HPDE6-E6E7 (cell line): ENCODE results near the gene SIMC1.
"Not testable (repeated sequence)": the region's sequence is repeated elsewhere in the genome, so short reads cannot be mapped to it uniquely, and the experiment has no call there.

Experiments
- DNase-seq: peaks from one replicate; pipeline ENCODE4 v3.0.0; 2011; ENCODE audit warnings: missing footprints; ENCODE audit errors: extremely low spot score

The SIMC1 gene

GRCh38 chr5:176290057-176290840 lies 52.0 kb downstream of the SIMC1 start:
- not testable (repeated sequence) for DNase-seq

- DNase-seq: not testable (repeated sequence)
Observed at GRCh38 chr5:176305356-176305755, 67.1 kb downstream of the SIMC1 start.

DNA sequence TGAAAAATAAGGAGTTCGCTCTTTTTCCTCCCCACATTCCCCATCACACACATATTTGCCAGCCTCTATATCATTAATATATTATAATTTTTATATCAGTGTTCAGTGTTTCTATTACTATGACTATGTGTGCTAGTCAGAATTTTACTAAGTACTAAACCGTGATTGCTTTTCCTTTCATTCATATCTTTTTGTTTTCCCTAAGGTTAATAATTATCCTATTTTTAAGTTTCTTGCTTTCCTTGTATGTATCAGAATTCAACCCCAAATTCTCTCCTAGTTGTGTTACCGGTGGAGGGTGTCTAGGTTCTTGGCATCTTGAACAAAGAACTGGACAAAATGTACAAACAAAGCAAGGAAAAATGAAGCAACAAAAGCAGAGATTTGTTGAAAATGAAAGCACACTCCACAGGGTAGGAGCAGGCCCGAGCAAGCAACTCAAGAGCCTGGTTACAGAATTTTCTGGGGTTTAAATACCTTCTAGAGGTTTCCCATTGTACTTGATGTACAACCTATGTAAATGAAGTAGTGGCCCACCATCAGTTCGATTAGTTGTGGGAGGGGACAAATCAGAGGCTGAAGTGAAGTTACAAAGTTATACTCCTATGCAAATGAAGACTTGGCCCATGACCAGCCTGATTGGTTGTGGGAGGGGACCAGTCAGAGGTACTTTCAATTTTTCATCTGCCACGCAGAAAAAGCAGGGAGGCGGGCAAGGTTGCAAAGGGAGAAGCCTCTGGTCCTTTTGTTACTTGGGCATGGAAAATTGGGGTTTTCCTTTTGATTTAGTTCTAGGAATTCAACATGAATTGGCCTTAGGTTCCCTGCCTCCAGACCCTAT lies 79.5 kb downstream of the SIMC1 start:
- no peak for DNase-seq

DNA sequence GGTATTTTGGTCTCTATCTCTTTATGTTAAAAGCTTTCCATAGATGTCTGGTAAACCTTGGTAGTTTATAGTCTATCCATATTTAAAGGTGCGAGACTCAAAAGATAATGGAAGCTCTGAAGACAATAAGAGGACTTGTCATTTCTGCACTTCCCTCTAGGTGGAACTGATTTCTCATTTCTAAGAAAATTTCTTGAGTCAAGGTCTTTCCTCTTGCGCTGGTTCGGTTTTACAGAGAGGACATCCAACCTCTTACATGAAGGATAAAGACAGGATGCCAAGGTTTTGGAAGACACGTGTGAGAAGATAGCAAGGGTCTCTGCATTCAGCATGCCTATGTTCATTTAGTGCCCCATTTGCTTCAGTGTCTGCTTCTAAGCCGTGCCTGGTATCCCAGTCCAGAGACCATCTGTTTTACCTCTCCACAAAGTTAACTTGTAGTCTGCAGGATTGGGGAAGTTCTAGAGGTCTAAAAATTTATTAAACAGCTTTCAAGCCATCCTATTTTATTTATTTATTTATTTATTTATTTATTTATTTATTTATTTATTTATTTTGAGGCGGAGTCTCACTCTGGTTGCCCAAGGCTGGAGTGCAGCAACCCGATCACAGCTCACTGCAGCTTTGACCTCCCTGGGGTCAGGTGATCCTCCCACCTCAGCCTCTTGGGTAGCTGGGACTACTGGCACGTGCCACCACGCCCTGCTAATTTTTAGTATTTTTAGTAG lies 81.8 kb downstream of the SIMC1 start:
- DNase-seq: no peak

- DNase-seq: no peak
Observed at GRCh38 chr5:176320577-176320976, 82.4 kb downstream of the SIMC1 start.

DNA sequence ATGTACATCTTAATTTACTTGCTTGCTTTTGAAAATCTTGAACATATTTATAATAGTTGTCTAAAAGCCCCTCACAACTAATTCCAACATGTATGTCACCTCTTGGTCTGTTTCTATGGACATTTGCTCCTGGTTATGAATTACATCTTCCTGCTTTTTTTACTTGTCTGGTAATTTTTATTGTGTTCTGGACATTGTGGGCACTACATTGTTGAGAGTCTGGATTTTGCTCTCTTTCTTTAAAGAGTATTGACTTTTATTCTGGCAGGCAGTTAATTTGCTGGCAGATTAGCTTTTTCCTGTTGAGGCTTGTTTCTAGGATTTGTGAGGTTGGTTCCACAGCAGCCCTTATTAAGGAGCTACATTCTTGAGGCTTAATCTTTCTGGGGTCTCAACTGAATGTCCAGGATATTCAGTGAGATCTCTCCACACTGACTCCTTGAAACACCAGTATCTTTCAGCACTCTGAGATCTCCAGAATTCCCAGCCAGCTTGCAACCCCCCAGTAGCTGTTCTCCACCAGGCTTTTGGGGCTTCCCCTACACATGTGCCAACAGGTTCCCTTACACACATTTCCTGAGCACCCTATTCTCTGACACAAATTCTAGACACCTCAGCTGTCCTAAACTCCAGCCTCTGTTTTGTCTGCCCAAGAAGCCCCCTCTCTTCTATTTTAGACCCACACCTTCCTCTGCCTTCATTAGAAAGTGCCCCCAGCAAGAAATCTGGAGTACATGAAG lies 96.0 kb downstream of the SIMC1 start:
- no peak for DNase-seq

GRCh38 chr5:176337913-176338312 lies 99.7 kb downstream of the SIMC1 start:
- DNase-seq: no peak

- DNase-seq: no peak
Observed at GRCh38 chr5:176339304-176339703, 101.1 kb downstream of the SIMC1 start.

DNA sequence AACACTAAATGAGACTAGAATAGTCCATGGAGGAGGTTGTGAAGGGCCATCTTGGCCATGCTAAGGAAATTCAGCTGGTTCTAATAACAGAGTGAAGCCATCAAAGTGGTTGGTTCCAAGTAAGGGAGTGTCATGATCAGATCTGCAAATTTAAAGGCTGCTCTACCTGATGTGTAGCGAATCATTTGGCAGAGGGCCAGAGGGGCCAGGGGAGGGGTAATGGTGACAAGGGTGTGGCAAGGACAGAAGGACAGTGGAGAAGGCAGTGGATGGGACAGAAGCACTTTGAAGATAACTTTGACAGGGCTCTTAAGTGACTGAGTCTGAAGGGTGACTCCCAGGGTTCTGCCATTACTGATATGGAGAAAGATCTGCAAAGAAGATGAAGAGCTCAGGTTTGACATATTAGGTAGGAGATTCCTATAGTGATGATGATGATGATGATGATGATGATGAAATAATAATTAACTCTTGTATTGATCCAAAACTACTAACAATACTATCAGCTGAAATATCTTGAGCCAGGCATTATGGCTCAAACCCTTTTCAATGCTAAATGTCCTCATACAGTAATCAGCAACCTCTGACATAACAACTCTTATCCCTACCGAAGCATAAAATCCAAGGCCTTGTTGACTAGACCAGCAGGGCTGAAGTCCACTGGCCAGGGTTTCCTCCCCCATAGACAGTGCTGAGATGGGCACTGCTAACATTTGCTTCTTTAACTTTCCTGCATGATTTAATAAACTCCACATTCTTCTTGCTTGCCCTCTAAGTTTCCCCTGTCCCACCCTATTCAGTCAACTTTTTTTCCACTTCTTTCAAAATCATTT lies 103.3 kb downstream of the SIMC1 start:
- no peak for DNase-seq

DNA sequence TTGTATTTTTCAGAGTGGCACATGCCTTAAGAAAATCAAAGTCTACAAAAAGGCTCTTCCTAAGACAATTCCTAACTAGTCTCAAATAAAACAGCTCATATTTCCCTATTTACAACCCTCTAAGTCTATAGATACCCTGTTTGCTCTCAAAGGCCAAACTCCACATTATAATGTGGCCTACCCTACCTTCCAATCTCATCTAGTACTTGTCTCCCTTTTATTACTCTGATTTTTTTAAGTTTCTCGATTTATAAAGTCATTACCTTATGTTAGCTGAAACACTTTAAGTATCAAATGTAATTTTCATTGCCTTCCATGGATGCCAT lies 103.9 kb downstream of the SIMC1 start:
- DNase-seq: no peak

DNA sequence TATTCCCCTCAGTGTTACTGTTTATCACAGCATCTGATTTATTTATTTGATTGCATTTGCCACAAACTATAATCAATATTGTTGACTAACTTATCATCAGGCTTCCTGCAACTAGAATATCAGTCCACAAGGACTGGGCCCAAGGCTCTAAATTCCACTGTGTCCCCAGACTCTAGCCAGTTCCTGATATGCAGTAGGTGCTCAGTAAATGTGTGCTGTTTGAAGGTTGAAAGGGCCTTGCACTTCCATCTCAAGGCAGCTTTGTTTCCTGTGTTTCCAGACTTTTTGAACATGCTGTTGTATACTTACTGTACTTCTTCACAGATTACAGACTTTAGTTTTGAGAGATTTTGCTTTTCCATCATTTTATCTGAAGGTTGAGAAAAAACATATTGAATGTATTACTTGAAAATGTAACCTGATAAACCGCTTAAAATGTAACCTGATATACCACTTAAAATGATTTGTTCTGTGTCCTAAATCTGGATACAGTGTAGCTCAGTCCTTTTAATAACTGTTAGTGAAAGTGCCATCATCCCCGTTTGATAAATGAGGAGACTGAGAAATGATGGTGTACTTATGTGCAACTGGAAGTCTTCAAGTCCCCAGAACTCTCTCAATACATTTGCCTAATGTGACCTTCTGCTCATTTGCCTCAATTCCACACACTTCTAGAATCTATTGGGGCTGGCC lies 104.7 kb downstream of the SIMC1 start:
- no peak for DNase-seq

DNA sequence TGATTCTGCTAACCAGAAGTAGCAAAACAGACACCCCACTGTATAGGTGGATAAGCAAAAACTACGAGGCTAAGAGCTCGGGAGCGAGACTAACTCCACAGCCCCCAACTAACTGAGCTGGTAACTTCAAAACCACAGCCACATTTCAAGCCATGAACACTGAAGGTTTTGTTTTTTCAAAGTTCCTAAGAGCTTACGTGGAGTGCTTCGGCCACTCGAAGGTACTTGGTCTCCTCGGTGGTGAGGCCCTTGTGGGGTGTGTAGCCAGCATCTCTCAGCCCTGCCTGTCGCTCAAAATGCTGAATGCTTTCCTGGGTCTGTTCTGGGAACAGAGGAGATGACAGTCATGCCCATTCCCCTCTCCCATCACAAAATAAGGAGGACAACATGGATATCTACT lies 112.2 kb downstream of the SIMC1 start:
- DNase-seq: no peak

DNA sequence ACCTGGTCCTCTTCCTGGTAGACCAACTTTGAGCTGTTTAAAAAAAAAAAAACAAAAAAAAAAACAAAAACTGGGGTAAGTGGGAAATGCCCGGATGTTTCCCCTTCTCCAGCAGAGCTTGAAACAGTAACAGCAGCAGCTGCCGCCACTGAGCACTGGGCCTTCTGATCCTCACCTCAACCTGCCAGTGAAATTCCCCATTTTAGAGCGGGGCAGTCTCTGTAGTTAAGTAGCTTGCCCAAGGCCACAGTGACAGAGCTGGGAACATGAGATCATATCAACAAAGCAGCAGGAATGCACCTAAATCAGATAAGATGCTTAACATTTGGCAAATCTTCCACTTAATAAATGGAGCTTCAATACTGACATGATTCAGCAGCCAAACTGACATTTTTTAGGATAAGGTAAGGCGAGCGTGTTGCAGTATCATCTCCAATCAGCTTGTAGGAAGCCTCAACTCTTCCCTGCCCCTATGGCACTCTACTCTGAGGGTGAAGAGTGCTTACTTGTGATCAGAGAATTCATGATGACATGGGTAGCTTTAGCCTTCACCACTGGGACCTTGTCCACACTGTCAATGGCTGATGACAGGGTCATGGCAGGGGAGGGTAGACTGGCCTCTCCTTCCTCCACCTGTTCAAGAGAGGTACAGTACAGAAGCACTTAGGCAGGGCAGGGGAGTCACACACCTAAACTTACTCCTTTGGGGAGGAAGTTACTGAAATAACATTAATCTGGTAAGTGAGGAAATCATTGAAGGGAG lies 114.1 kb downstream of the SIMC1 start:
- DNase-seq: no peak

- DNase-seq: no peak
Observed at GRCh38 chr5:176353533-176353932, 115.3 kb downstream of the SIMC1 start.

- no peak for DNase-seq
Observed at GRCh38 chr5:176355400-176356178, 117.4 kb downstream of the SIMC1 start.

DNA sequence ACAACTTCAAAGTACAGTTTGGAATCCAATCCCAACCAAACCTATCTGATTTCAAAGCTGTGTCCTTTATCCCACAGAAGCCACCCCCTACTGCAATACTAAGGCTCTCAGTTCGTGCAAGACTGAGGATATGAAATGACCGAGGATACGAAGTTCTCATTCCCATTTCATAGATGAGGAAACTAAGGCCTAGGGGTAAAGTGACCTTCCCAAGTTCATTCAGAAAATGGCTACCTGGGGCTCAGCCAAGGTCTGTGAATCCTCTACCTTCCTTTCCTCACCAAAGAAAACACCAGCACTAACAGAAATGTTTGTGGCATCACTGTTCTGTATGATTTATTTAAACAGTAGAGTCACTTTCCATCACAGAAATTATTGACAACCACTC lies 117.9 kb downstream of the SIMC1 start:
- no peak for DNase-seq

DNA sequence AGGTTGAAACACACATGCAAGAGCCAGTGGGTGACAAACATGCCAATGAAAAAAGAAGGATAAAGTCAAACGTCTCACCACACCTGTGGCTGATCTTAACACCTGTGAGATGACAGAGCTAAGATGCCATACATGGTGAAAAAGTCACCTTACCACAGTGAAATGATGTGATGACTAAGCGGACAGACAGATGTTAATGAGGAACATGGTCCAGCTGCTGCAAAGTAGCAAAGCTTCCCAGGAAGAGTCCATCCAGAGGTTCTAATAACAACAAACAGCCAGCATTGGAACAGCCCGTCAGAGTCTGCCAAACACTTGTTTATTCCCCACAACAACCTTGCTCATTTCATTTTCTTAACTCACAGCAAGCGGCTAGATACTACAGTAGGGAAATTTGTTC lies 121.4 kb downstream of the SIMC1 start:
- DNase-seq: no peak

DNA sequence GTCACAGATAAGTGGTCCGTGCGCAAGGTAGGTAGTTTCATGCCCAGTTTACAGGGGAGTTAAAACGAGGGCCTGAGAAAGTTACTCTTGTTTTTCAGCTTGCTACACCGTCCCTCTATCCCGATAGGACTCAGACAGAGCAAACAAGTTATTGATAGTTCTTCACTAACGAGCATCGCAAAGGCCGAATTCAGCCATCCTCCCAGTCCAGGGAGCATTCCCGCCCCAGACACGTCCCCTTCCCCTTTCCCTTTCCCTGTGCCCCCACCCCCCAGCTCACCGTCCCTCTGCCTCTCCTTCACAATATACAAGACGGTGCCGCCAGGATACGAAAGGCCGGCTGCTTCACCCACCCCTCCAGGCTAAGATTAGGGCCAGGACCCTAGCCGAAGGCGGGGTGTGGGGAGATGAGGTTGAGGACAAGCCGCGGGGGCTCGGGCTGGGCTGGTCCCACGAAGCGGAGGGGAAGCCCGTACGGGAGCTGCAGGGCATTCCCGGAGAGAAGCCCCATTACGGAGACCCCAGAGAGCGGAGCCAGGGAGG lies 122.7 kb downstream of the SIMC1 start:
- peak; percentile 14 for DNase-seq
